B cell (primary cell): Measurements from ENCODE around the gene HDC. TPM values are rescaled to one million over a fixed set of nuclear protein-coding genes. Genes with fewer than 3 reads are reported as not detected.

Experiments used
- ATAC-seq: fragments of 200-7000 bp; cut with Tn5 transposase; one replicate; pipeline ENCODE4 v1.10.0; 2021; ENCODE audit warnings: low read depth, mild to moderate bottlenecking, moderate number of reproducible peaks, moderate library complexity
- CTCF ChIA-PET: fragments of 350-600 bp; sonication (Branson Sonifier 250); formaldehyde crosslinking; loops from one replicate; lab custom pipeline; 2021; ENCODE audit warnings: antibody characterized with exemption, inconsistent platforms; lab: Charles Lee
- POLR2A ChIA-PET: fragments of 350-600 bp; sonication (Branson Sonifier 250); formaldehyde crosslinking; loops from one replicate; lab custom pipeline; 2021; ENCODE audit warnings: antibody characterized with exemption; lab: Charles Lee
- DNase-seq: peaks from one replicate; pipeline ENCODE4 v3.0.0; 2013
- H2AFZ ChIP-seq: 2 replicates; pipeline ENCODE4 v1.6.1; 2012; ENCODE audit warnings: mild to moderate bottlenecking, low read depth, low read length; ENCODE audit not compliant: insufficient read depth, poor library complexity, severe bottlenecking
- H3K27ac ChIP-seq, 2 donors: 1 replicate in 1 of 2; 2 replicates in 1 of 2; pipeline ENCODE4 v1.5.1; 2012 to 2013; ENCODE audit warnings: low read length in 2 of 2, mild to moderate bottlenecking in 2 of 2, moderate library complexity in 1 of 2
- H3K27me3 ChIP-seq, 4 experiments: fragments of 200-600 bp in 1 of 4; sonication (generic) in 1 of 4; replicated peaks in 1 of 4; 1 replicate in 2 of 4; 2 replicates in 2 of 4; pipeline versions ENCODE4 v1.6.1 to v1.7.0; 2013 to 2016; ENCODE audit warnings: low read length in 3 of 4, mild to moderate bottlenecking in 2 of 4, mixed read lengths in 1 of 4, moderate library complexity in 1 of 4; ENCODE audit not compliant: insufficient read depth in 4 of 4, control insufficient read depth in 3 of 4; ENCODE audit errors: control extremely low read depth in 1 of 4
- H3K36me3 ChIP-seq, 2 experiments: replicated peaks in 1 of 2; 1 replicate in 1 of 2; 2 replicates in 1 of 2; pipeline versions ENCODE4 v1.6.1 to v1.7.1; 2013; ENCODE audit warnings: low read length in 1 of 2; ENCODE audit not compliant: insufficient read depth in 2 of 2, control insufficient read depth in 1 of 2; ENCODE audit errors: control extremely low read depth in 1 of 2, extremely low read depth in 1 of 2
- H3K4me1 ChIP-seq, 2 donors: fragments of 200-600 bp in 1 of 2; sonication (generic) in 1 of 2; 1 replicate in 1 of 2; 2 replicates in 1 of 2; pipeline versions ENCODE4 v1.5.1 to v1.6.1; 2013 to 2017; ENCODE audit warnings: low read length in 2 of 2; ENCODE audit not compliant: control insufficient read depth in 2 of 2, insufficient read depth in 2 of 2
- H3K4me2 ChIP-seq: replicated peaks from 2 replicates; pipeline ENCODE3; 2012; ENCODE audit warnings: mild to moderate bottlenecking, low read depth, low read length; ENCODE audit not compliant: poor library complexity, severe bottlenecking
- H3K4me3 ChIP-seq, 5 experiments: fragments of 200-600 bp in 1 of 5; sonication (generic) in 1 of 5; 1 replicate in 3 of 5; 2 replicates in 2 of 5; pipeline versions ENCODE4 v1.5.1 to v1.7.0; 2011 to 2016; ENCODE audit warnings: low read length in 4 of 5, mild to moderate bottlenecking in 4 of 5, low read depth in 2 of 5, control low read depth in 1 of 5, moderate library complexity in 1 of 5; ENCODE audit not compliant: insufficient read depth in 1 of 5; ENCODE audit errors: control extremely low read depth in 1 of 5, extremely low read depth in 1 of 5
- H3K79me2 ChIP-seq: fragments of 200-600 bp; sonication (generic); one replicate; pipeline ENCODE4 v1.6.0; 2016; ENCODE audit warnings: low read length; ENCODE audit not compliant: control insufficient read depth, insufficient read depth
- H3K9ac ChIP-seq: fragments of 200-600 bp; sonication (generic); 2 replicates; pipeline ENCODE4 v1.6.1; 2017; ENCODE audit warnings: mild to moderate bottlenecking, low read length, moderate library complexity
- H3K9me3 ChIP-seq, 3 donors: one replicate each; pipeline versions ENCODE4 v1.6.1 to v1.7.1; 2013; ENCODE audit warnings: low read length in 2 of 3; ENCODE audit not compliant: control insufficient read depth in 2 of 3, insufficient read depth in 1 of 3; ENCODE audit errors: control extremely low read depth in 1 of 3
- H4K20me1 ChIP-seq: 2 replicates; pipeline ENCODE4 v1.6.0; 2012; ENCODE audit warnings: mild to moderate bottlenecking, low read length; ENCODE audit not compliant: insufficient read depth, control insufficient read depth, poor library complexity, severe bottlenecking
- H3K27ac Mint-ChIP-seq: one replicate; pipeline ENCODE4 v1.8.0; 2021; ENCODE audit warnings: mixed read lengths
- H3K27me3 Mint-ChIP-seq: one replicate; pipeline ENCODE4 v1.8.0; 2021; ENCODE audit warnings: mixed read lengths
- H3K4me1 Mint-ChIP-seq: one replicate; pipeline ENCODE4 v1.8.0; 2021; ENCODE audit warnings: mixed read lengths
- H3K4me3 Mint-ChIP-seq: one replicate; pipeline ENCODE4 v1.8.0; 2021; ENCODE audit warnings: mixed read lengths
- H3K9me3 Mint-ChIP-seq: one replicate; pipeline ENCODE4 v1.8.0; 2022; ENCODE audit warnings: mixed read lengths; ENCODE audit not compliant: insufficient read depth
- CTCF ChIP-seq: fragments of 200-600 bp; IDR thresholded peaks from one replicate; pipeline ENCODE4 v1.8.0; 2022; ENCODE audit warnings: antibody characterized with exemption, mild to moderate bottlenecking
- EZH2 ChIP-seq: IDR thresholded peaks from 2 replicates; pipeline ENCODE4 v1.6.1; 2012; ENCODE audit warnings: borderline replicate concordance, low read depth, mild to moderate bottlenecking, moderate library complexity, low read length; ENCODE audit not compliant: insufficient read depth, poor library complexity, severe bottlenecking
- WGBS: methylation state at CpG from one replicate; pipeline ENCODE4 v1.1.5; 2013; ENCODE audit warnings: missing lambda C conversion rate; ENCODE audit not compliant: insufficient coverage; 5-methylcytosine and 5-hydroxymethylcytosine counted together
- intact Hi-C: fragments of 100-400 bp; cut with micrococcal nuclease; formaldehyde crosslinking; loops from one replicate; pipeline ENCODE4 v1.10.0; 2022
- polyA plus RNA-seq: library from polyadenylated mRNA; depleted of rRNA; stranded (reverse); fragments of >200 nt; gene quantifications from 2 replicates; pipeline ENCODE4 v1.2.3, GENCODE V29; 2012
- total RNA-seq, 2 donors: library from RNA; stranded (reverse); fragments of 120-200 nt in 1 of 2; gene quantifications; 1 replicate in 1 of 2; 2 replicates in 1 of 2; pipeline versions ENCODE4 v1.2.3 to v1.2.4, GENCODE V29; 2013 to 2022

Gene HDC
- total and polyA plus RNA-seq, 2 donors (not counting 1 experiment from before 2014, with no cell fraction given): 0.88 TPM; not detected in 1

- DNase-seq: no peak
- Mint-ChIP-seq H3K27ac (no peak overlapping the region), H3K4me1 (peaks cover 9% of the 10 kb centered on the region), H3K27me3 (peaks cover 11% of the 10 kb centered on the region), H3K9me3 (no peaks in the 10 kb centered on the region), H3K4me3 (no peak overlapping the region)
- Histone ChIP-seq H3K4me3 (no peak overlapping the region), H3K4me2 (no peak overlapping the region), H3K27me3 (no peaks in the 10 kb centered on the region), H3K9ac (no peak overlapping the region), H3K27ac (no peak overlapping the region), H3K79me2 (no peaks in the 10 kb centered on the region), H3K4me1 (peaks cover 0 to 9% of the 10 kb centered on the region in 2 donors), H2AFZ (no peak overlapping the region), H3K9me3 (no peaks in the 10 kb centered on the region), H3K36me3 (no peaks in the 10 kb centered on the region), H4K20me1 (no peaks in the 10 kb centered on the region)
- intact Hi-C loops: no loop called here
- ChIA-PET POLR2A (no interaction called here), CTCF (no interaction called here)
- no peak for ATAC-seq
- 90% methylated on average over 3 of the region's 3 CpGs for WGBS
- TF ChIP-seq CTCF (no peak), EZH2 (no peak)
These were observed 3.5 kb downstream of the HDC start for GRCh38 chr15:50261981-50262380.

- ChIA-PET CTCF (no interaction called here), POLR2A (no interaction called here)
- TF ChIP-seq CTCF: no peak
- no peak for TF ChIP-seq EZH2
- H3K4me3 Mint-ChIP-seq: no peak overlapping the region
- no peak overlapping the region for H3K27ac ChIP-seq
- H3K4me3 ChIP-seq: no peak overlapping the region
- H3K9me3 Mint-ChIP-seq: no peaks in the 10 kb centered on the region
- no peak overlapping the region for H3K4me2 ChIP-seq
- H2AFZ ChIP-seq: no peak overlapping the region
- no peaks in the 10 kb centered on the region for H3K36me3 ChIP-seq
- peaks cover 0 to 9% of the 10 kb centered on the region in 2 donors for H3K4me1 ChIP-seq
- H4K20me1 ChIP-seq: no peaks in the 10 kb centered on the region
- H3K9ac ChIP-seq: no peak overlapping the region
- no peak overlapping the region for H3K27ac Mint-ChIP-seq
- no peaks in the 10 kb centered on the region for H3K79me2 ChIP-seq
- H3K27me3 Mint-ChIP-seq: peaks cover 6% of the 10 kb centered on the region
- H3K9me3 ChIP-seq: no peaks in the 10 kb centered on the region
- intact Hi-C loops: no loop called here
- H3K27me3 ChIP-seq: no peaks in the 10 kb centered on the region
- peaks cover 9% of the 10 kb centered on the region for H3K4me1 Mint-ChIP-seq
- 64% methylated on average over 1 of the region's 2 CpGs for WGBS
- DNase-seq (no peak), ATAC-seq (no peak)
These were observed 4.5 kb downstream of the HDC start for GRCh38 chr15:50260969-50261496.
